GM21619 (cell line): Measurements from ENCODE around the gene STAMBP.
A peak's percentile ranks its signal among the peaks of the same experiment; 100 is the strongest.
"Not testable (repeated sequence)": the region's sequence is repeated elsewhere in the genome, so short reads cannot be mapped to it uniquely, and the experiment has no call there.

Experiments
- ATAC-seq: cut with Tn5 transposase; IDR thresholded peaks from one replicate; pipeline ENCODE4 v1.9.1; 2021; ENCODE audit not compliant: unreplicated experiment

Gene STAMBP

GRCh38 chr2:73885406-73885805, 56.6 kb downstream of the STAMBP start:
- no peak for ATAC-seq

- no peak for ATAC-seq
Observed at GRCh38 chr2:73886357-73886756, 57.6 kb downstream of the STAMBP start.

- not testable (repeated sequence) for ATAC-seq
Observed at GRCh38 chr2:73887596-73888353, 59.0 kb downstream of the STAMBP start.

GRCh38 chr2:73888388-73888787, 59.6 kb downstream of the STAMBP start:
- ATAC-seq: no peak

- ATAC-seq: no peak
Observed at GRCh38 chr2:73889206-73889605, 60.4 kb downstream of the STAMBP start.

- ATAC-seq: no peak
Observed at GRCh38 chr2:73890301-73891092, 61.7 kb downstream of the STAMBP start.

GRCh38 chr2:73891276-73891901, 62.6 kb downstream of the STAMBP start:
- ATAC-seq: no peak

GRCh38 chr2:73892631-73893329, 64.0 kb downstream of the STAMBP start, which contains the start of gene ACTG2:
TSS of gene ACTG2 (plus strand) at chr2:73893008. CDS start at chr2:73901312, 8,304 bp downstream.
- ATAC-seq: no peak

- ATAC-seq: no peak
Observed at GRCh38 chr2:73893764-73894474, 65.2 kb downstream of the STAMBP start.

GRCh38 chr2:73894475-73894850, 65.7 kb downstream of the STAMBP start:
- no peak for ATAC-seq

- ATAC-seq: no peak
Observed at GRCh38 chr2:73894877-73895276, 66.1 kb downstream of the STAMBP start.

GRCh38 chr2:73895473-73895872, 66.7 kb downstream of the STAMBP start:
- ATAC-seq: no peak

GRCh38 chr2:73896362-73897239, 67.8 kb downstream of the STAMBP start:
- peak; percentile 69 for ATAC-seq

GRCh38 chr2:73897240-73897583, 68.5 kb downstream of the STAMBP start:
- no peak for ATAC-seq

- no peak for ATAC-seq
Observed at GRCh38 chr2:73897934-73898333, 69.2 kb downstream of the STAMBP start.

- no peak for ATAC-seq
Observed at GRCh38 chr2:73899801-73900336, 71.1 kb downstream of the STAMBP start.

GRCh38 chr2:73901143-73901542, 72.4 kb downstream of the STAMBP start:
- no peak for ATAC-seq

GRCh38 chr2:73902284-73902683, 73.5 kb downstream of the STAMBP start:
- no peak for ATAC-seq

GRCh38 chr2:73903313-73903712, 74.6 kb downstream of the STAMBP start:
- ATAC-seq: no peak
